Prostate gland (tissue), 2 donors: ENCODE measurements around the gene ACCSL. TPM values are rescaled to one million over a fixed set of nuclear protein-coding genes. Genes with fewer than 3 reads are reported as not detected.

Source experiments
- DNase-seq: peaks from one replicate; pipeline ENCODE4 v3.0.0-alpha.2; 2019; ENCODE audit warnings: low spot score
- H3K27ac ChIP-seq, 2 donors: fragments of 200-600 bp; sonication (generic); 2 replicates each; pipeline ENCODE4 v1.5.1; 2017 to 2019
- H3K27me3 ChIP-seq: fragments of 200-600 bp; sonication (generic); replicated peaks from 2 replicates; pipeline ENCODE4 v1.5.1; 2019; ENCODE audit not compliant: insufficient read depth
- H3K36me3 ChIP-seq, 2 donors: fragments of 200-600 bp; sonication (generic); 1 replicate in 1 of 2; 2 replicates in 1 of 2; pipeline versions ENCODE4 v1.5.1 to v1.8.1; 2017 to 2019
- H3K4me1 ChIP-seq: fragments of 200-600 bp; sonication (generic); replicated peaks from 2 replicates; pipeline ENCODE4 v1.5.1; 2019
- H3K4me3 ChIP-seq, 2 donors: fragments of 200-600 bp; sonication (generic); 2 replicates each; pipeline ENCODE4 v1.5.1; 2017 to 2019
- H3K9me3 ChIP-seq: fragments of 200-600 bp; sonication (generic); 2 replicates; pipeline ENCODE4 v1.5.1; 2017
- POLR2A ChIP-seq: fragments of 450-650 bp; IDR thresholded peaks from one replicate; pipeline ENCODE4 v1.6.1; 2016; ENCODE audit warnings: antibody characterized with exemption, mild to moderate bottlenecking
- POLR2AphosphoS5 ChIP-seq: sonication (generic); formaldehyde crosslinking; IDR thresholded peaks from one replicate; pipeline ENCODE4 v1.6.1; 2017; ENCODE audit warnings: antibody characterized with exemption
- WGBS: methylation state at CpG from one replicate; pipeline ENCODE4 v1.1.5; 2018; 5-methylcytosine and 5-hydroxymethylcytosine counted together
- intact Hi-C: fragments of 100-400 bp; cut with DNase I; formaldehyde crosslinking; loops from one replicate; pipeline ENCODE4 v1.14.2; 2022
- total RNA-seq, 2 donors: library from RNA; depleted of rRNA; stranded (reverse); fragments of >200 nt; gene quantifications; one replicate each; pipeline ENCODE4 v1.1.0, GENCODE V29; 2016
- TF ChIP-seq, protein P1 (sequence below), 4 experiments: fragments of 200-600 bp in 2 of 4; fragments of 450-650 bp in 2 of 4; sonication (generic) in 2 of 4; IDR thresholded peaks; 1 replicate in 3 of 4; 2 replicates in 1 of 4; pipeline ENCODE4 v1.5.1; 2016 to 2019; ENCODE audit warnings: antibody characterized with exemption in 4 of 4, mild to moderate bottlenecking in 2 of 4, moderate library complexity in 2 of 4

ACCSL gene
- total RNA-seq, 2 donors from 2014 or later, result not detected

DNA sequence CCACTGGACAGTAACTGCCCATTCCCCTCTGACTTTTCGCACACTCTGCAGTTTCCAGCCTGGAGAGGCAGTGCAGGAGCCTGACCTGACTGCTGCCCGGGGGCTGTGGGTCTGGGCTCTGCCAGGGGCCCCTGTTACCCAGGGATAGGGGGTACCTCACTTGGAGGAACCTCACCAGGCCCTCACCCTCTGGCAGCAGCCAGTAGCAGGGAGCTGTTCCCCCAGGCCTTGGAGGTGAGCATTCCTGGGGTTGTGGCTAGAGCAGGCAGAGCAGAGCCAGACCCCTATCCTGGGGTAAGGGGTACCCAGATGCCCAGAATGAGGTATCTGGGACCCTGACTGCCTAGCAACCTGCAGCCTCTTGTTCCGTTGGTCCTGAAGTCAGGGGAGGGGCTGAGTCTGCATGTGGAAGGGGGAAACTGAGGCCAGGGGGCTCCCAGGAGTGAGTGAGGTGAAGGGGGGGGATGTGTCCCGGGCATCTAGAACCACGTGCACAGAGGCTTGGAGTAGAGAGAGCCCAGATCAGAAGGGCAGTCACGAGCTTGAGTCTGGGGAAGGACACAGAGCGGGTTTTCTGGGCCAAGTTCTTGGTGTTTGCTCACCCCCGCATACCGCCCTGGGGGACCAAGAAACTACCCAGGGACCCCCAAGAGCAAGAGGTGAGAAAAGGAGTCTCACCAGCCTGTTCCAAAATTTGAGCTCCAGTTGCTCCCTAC, 43.9 kb upstream of the ACCSL start:
- H3K9me3 ChIP-seq, result no peaks in the 10 kb centered on the region
- TF ChIP-seq, protein P1, sequence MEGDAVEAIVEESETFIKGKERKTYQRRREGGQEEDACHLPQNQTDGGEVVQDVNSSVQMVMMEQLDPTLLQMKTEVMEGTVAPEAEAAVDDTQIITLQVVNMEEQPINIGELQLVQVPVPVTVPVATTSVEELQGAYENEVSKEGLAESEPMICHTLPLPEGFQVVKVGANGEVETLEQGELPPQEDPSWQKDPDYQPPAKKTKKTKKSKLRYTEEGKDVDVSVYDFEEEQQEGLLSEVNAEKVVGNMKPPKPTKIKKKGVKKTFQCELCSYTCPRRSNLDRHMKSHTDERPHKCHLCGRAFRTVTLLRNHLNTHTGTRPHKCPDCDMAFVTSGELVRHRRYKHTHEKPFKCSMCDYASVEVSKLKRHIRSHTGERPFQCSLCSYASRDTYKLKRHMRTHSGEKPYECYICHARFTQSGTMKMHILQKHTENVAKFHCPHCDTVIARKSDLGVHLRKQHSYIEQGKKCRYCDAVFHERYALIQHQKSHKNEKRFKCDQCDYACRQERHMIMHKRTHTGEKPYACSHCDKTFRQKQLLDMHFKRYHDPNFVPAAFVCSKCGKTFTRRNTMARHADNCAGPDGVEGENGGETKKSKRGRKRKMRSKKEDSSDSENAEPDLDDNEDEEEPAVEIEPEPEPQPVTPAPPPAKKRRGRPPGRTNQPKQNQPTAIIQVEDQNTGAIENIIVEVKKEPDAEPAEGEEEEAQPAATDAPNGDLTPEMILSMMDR (IDR thresholded peaks at IDR 0.05), result no peak
- TF ChIP-seq POLR2A (no peak), POLR2AphosphoS5 (no peak)
- H3K4me1 ChIP-seq, result no peaks in the 10 kb centered on the region
- H3K4me3 ChIP-seq, result no peak overlapping the region
- no peaks in the 10 kb centered on the region for H3K27me3 ChIP-seq
- DNase-seq, result no peak
- H3K36me3 ChIP-seq, result no peaks in the 10 kb centered on the region
- intact Hi-C loops, result no loop called here
- no peak overlapping the region for H3K27ac ChIP-seq
- 94% methylated on average over 9 of the region's 9 CpGs for WGBS

DNA sequence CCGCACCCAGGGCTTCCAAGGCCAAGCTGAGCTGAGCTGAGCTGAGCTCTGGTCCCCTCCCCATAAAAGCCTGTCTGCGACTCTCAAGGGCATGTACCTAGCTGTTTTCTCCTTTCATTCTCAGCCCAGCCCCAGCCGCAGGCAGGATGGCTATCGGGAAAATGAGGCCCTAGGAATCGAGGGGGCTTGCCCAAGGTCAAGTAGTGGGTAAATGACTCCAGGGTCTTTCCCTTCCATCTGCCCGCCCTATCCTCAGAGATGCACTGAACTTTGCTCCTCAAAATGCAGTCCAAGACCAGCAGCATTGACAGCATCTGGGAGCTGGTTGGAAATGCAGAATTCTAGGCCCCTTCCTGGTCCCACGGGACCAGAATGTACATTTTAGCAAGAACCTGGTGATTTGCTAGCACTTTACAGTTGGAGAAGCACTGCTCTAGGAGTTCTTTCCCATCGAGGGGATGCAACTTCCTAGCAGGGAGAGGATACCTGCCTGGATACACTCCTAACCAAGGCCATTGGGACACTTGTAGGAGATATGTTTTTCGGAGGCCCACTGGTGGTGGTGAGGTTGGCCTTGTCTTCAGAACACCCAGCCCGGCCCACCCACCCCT, 43.2 kb upstream of the ACCSL start:
- WGBS, result 87% methylated on average over 10 of the region's 10 CpGs
- H3K36me3 ChIP-seq, result no peaks in the 10 kb centered on the region
- no peaks in the 10 kb centered on the region for H3K27me3 ChIP-seq
- H3K4me3 ChIP-seq, result no peak overlapping the region
- no peaks in the 10 kb centered on the region for H3K9me3 ChIP-seq
- intact Hi-C loops, result no loop called here
- no peaks in the 10 kb centered on the region for H3K4me1 ChIP-seq
- DNase-seq, result no peak
- TF ChIP-seq, protein P1 (IDR thresholded peaks at IDR 0.05), result no peak
- TF ChIP-seq POLR2AphosphoS5 (no peak), POLR2A (no peak)
- H3K27ac ChIP-seq, result no peak overlapping the region

DNA sequence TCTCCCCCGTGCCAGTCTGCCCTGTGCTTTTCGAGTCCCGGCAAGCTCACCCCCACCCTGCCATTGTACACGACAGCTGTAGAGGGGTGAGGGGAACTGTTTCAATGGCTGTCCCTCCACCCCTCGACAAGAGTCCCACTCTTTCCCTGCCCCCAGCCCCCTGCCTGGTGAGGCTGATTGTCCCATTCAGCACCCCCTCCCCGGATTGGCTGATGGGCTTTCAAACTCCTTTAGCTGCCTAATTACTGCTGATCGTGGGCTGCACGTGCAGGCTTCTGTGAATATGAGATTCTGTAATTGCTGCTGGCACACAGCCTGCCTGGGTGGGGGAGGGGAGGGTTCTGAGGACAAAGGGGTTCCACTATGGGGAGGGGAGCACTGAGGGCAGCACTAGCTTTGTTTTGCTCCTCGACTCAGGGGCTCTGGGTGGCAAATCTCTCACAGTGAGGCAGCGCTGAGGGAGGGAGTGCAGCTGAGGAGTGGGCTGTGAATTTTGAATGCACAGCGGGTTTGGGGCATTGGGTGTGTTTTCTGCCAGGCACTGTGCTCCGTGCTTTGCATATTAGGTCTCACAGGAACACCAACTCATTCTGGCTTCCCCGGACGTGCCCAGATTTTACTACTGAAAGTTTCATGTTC, 42.6 kb upstream of the ACCSL start:
- DNase-seq, result no peak
- Histone ChIP-seq H3K27me3 (no peaks in the 10 kb centered on the region), H3K9me3 (no peaks in the 10 kb centered on the region), H3K27ac (no peak overlapping the region), H3K4me3 (no peak overlapping the region), H3K36me3 (no peaks in the 10 kb centered on the region), H3K4me1 (no peaks in the 10 kb centered on the region)
- no peak for TF ChIP-seq POLR2AphosphoS5
- no peak for TF ChIP-seq POLR2A
- TF ChIP-seq, protein P1 (IDR thresholded peaks at IDR 0.05), result no peak
- intact Hi-C loops, result no loop called here
- WGBS, result 28% methylated on average over 13 of the region's 14 CpGs

DNA sequence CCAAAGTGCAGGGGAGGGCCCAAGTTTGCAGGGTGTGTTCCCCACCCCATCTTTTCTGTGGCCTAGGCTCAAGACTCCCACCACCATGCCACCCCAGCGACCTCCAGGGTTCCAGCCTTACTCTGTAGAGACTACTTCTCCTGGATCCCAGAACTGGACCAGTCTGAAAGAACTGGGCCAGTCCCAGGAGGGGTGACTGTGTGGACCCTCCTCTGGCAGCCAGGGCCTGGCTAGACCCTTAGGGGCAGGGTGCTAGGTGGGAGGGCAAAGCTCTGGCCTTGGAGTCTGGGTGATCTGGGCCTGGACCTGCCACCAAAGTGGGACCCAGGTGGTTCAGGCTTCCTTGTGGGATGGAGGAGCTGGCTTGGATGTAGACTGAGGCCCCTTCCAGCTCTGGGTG, 41.8 kb upstream of the ACCSL start:
- no peaks in the 10 kb centered on the region for H3K27me3 ChIP-seq
- intact Hi-C loops, result no loop called here
- 100% methylated on average over 1 of the region's 1 CpG for WGBS
- H3K4me1 ChIP-seq, result no peaks in the 10 kb centered on the region
- no peak overlapping the region for H3K4me3 ChIP-seq
- TF ChIP-seq POLR2AphosphoS5, result no peak
- TF ChIP-seq, protein P1 (IDR thresholded peaks at IDR 0.05), result no peak
- TF ChIP-seq POLR2A, result no peak
- no peak overlapping the region for H3K27ac ChIP-seq
- no peaks in the 10 kb centered on the region for H3K36me3 ChIP-seq
- no peaks in the 10 kb centered on the region for H3K9me3 ChIP-seq
- no peak for DNase-seq
